ENCODE measurements around the gene ABCA2. TPM values are rescaled to one million over a fixed set of nuclear protein-coding genes. Genes with fewer than 3 reads are reported as not detected.

ABCA2 gene
- total and polyA plus RNA-seq, 2 experiments from 2014 or later: 7.0 to 16.0 TPM

DNA sequence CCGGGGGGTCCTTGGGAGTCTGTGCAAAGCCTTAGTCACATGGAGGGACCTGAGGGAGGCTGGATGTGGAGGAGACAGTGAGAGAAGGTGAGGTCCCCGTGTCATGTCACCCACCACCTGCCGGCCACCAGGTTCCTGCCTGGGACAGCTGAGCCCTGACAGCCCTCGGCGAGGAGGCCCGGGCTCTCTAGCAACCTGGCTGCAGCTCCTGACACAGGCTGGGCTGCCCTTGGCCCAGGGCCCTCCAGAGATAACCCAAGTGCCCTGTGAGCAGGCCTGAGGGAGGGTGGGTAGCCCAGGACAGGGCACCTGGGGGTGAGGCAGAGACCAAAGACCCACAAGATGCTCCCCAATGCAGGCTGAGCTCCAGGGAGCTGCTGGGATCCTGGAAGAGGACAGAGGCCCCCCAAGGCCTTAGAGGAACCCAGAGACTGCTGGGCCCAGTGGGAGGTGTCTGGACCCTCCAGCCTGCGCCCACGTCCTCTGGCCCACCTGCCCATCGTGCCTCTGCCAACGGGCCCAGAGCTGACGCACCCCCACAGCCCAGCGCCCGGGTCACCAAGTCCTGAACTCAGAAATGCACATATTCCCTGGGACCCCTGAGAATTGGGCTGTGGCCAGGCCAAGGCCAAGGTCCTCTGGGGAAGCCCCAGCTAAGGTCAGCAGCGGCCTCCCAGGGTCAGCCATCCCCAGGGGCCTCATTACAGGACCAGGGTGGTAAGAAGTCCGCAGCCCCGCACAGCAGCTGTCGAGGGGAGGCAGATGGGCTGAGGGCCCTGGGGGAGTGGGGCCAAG lies 59.5 kb downstream of the ABCA2 start:
- H3K4me3 ChIP-seq: no peak overlapping the region
- no peaks in the 10 kb centered on the region for H3K9me2 ChIP-seq (ENCODE audit: insufficient read depth)
- no peaks in the 10 kb centered on the region for H3K79me2 ChIP-seq (replicated peaks; ENCODE audit: insufficient read depth)
- H3K4me3 Mint-ChIP-seq: no peak overlapping the region
- no peaks in the 10 kb centered on the region for H4K20me1 ChIP-seq (replicated peaks; ENCODE audit: insufficient read depth)
- TF ChIP-seq NANOG (IDR thresholded peaks at IDR 0.05; ENCODE audit: borderline replicate concordance) (no peak), ZNF114 (CRISPR knock-in tag; IDR thresholded peaks at IDR 0.05) (no peak), POLR2AphosphoS5 (IDR thresholded peaks at IDR 0.05; ENCODE audit: low read depth) (no peak), CREB1 (CRISPR knock-in tag; IDR thresholded peaks at IDR 0.05; ENCODE audit: low read depth) (no peak), JUNB (IDR thresholded peaks at IDR 0.05; ENCODE audit: unreplicated experiment) (no peak), ZNF331 (CRISPR knock-in tag; IDR thresholded peaks at IDR 0.05; ENCODE audit: low read depth) (no peak), EZH2 (IDR thresholded peaks at IDR 0.05; ENCODE audit: low read depth, unreplicated experiment) (no peak), EZH2phosphoT487 (IDR thresholded peaks at IDR 0.05; ENCODE audit: unreplicated experiment) (no peak), STAT1 (IDR thresholded peaks at IDR 0.05; ENCODE audit: unreplicated experiment) (no peak)
- TF ChIP-seq, protein P1, sequence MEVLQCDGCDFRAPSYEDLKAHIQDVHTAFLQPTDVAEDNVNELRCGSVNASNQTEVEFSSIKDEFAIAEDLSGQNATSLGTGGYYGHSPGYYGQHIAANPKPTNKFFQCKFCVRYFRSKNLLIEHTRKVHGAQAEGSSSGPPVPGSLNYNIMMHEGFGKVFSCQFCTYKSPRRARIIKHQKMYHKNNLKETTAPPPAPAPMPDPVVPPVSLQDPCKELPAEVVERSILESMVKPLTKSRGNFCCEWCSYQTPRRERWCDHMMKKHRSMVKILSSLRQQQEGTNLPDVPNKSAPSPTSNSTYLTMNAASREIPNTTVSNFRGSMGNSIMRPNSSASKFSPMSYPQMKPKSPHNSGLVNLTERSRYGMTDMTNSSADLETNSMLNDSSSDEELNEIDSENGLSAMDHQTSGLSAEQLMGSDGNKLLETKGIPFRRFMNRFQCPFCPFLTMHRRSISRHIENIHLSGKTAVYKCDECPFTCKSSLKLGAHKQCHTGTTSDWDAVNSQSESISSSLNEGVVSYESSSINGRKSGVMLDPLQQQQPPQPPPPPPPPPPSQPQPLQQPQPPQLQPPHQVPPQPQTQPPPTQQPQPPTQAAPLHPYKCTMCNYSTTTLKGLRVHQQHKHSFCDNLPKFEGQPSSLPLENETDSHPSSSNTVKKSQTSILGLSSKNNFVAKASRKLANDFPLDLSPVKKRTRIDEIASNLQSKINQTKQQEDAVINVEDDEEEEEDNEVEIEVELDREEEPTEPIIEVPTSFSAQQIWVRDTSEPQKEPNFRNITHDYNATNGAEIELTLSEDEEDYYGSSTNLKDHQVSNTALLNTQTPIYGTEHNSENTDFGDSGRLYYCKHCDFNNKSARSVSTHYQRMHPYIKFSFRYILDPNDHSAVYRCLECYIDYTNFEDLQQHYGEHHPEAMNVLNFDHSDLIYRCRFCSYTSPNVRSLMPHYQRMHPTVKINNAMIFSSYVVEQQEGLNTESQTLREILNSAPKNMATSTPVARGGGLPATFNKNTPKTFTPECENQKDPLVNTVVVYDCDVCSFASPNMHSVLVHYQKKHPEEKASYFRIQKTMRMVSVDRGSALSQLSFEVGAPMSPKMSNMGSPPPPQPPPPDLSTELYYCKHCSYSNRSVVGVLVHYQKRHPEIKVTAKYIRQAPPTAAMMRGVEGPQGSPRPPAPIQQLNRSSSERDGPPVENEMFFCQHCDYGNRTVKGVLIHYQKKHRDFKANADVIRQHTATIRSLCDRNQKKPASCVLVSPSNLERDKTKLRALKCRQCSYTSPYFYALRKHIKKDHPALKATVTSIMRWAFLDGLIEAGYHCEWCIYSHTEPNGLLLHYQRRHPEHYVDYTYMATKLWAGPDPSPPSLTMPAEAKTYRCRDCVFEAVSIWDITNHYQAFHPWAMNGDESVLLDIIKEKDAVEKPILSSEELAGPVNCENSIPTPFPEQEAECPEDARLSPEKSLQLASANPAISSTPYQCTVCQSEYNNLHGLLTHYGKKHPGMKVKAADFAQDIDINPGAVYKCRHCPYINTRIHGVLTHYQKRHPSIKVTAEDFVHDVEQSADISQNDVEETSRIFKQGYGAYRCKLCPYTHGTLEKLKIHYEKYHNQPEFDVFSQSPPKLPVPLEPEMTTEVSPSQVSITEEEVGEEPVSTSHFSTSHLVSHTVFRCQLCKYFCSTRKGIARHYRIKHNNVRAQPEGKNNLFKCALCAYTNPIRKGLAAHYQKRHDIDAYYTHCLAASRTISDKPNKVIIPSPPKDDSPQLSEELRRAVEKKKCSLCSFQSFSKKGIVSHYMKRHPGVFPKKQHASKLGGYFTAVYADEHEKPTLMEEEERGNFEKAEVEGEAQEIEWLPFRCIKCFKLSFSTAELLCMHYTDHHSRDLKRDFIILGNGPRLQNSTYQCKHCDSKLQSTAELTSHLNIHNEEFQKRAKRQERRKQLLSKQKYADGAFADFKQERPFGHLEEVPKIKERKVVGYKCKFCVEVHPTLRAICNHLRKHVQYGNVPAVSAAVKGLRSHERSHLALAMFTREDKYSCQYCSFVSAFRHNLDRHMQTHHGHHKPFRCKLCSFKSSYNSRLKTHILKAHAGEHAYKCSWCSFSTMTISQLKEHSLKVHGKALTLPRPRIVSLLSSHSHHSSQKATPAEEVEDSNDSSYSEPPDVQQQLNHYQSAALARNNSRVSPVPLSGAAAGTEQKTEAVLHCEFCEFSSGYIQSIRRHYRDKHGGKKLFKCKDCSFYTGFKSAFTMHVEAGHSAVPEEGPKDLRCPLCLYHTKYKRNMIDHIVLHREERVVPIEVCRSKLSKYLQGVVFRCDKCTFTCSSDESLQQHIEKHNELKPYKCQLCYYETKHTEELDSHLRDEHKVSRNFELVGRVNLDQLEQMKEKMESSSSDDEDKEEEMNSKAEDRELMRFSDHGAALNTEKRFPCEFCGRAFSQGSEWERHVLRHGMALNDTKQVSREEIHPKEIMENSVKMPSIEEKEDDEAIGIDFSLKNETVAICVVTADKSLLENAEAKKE (CRISPR knock-in tag; IDR thresholded peaks at IDR 0.05): no peak
- TF ChIP-seq, protein P2, sequence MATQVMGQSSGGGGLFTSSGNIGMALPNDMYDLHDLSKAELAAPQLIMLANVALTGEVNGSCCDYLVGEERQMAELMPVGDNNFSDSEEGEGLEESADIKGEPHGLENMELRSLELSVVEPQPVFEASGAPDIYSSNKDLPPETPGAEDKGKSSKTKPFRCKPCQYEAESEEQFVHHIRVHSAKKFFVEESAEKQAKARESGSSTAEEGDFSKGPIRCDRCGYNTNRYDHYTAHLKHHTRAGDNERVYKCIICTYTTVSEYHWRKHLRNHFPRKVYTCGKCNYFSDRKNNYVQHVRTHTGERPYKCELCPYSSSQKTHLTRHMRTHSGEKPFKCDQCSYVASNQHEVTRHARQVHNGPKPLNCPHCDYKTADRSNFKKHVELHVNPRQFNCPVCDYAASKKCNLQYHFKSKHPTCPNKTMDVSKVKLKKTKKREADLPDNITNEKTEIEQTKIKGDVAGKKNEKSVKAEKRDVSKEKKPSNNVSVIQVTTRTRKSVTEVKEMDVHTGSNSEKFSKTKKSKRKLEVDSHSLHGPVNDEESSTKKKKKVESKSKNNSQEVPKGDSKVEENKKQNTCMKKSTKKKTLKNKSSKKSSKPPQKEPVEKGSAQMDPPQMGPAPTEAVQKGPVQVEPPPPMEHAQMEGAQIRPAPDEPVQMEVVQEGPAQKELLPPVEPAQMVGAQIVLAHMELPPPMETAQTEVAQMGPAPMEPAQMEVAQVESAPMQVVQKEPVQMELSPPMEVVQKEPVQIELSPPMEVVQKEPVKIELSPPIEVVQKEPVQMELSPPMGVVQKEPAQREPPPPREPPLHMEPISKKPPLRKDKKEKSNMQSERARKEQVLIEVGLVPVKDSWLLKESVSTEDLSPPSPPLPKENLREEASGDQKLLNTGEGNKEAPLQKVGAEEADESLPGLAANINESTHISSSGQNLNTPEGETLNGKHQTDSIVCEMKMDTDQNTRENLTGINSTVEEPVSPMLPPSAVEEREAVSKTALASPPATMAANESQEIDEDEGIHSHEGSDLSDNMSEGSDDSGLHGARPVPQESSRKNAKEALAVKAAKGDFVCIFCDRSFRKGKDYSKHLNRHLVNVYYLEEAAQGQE (IDR thresholded peaks at IDR 0.05; ENCODE audit: unreplicated experiment): no peak
- TF ChIP-seq, protein P3, sequence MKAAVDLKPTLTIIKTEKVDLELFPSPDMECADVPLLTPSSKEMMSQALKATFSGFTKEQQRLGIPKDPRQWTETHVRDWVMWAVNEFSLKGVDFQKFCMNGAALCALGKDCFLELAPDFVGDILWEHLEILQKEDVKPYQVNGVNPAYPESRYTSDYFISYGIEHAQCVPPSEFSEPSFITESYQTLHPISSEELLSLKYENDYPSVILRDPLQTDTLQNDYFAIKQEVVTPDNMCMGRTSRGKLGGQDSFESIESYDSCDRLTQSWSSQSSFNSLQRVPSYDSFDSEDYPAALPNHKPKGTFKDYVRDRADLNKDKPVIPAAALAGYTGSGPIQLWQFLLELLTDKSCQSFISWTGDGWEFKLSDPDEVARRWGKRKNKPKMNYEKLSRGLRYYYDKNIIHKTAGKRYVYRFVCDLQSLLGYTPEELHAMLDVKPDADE (IDR thresholded peaks at IDR 0.05): no peak
- TF ChIP-seq, protein P4, sequence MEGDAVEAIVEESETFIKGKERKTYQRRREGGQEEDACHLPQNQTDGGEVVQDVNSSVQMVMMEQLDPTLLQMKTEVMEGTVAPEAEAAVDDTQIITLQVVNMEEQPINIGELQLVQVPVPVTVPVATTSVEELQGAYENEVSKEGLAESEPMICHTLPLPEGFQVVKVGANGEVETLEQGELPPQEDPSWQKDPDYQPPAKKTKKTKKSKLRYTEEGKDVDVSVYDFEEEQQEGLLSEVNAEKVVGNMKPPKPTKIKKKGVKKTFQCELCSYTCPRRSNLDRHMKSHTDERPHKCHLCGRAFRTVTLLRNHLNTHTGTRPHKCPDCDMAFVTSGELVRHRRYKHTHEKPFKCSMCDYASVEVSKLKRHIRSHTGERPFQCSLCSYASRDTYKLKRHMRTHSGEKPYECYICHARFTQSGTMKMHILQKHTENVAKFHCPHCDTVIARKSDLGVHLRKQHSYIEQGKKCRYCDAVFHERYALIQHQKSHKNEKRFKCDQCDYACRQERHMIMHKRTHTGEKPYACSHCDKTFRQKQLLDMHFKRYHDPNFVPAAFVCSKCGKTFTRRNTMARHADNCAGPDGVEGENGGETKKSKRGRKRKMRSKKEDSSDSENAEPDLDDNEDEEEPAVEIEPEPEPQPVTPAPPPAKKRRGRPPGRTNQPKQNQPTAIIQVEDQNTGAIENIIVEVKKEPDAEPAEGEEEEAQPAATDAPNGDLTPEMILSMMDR (conservative IDR thresholded peaks at IDR 0.05; ENCODE audit: low read depth in 2 of 2): no peak
- no peak overlapping the region for H3K4me2 ChIP-seq
- no peaks in the 10 kb centered on the region for H3K36me3 Mint-ChIP-seq (ENCODE audit: low read depth)
- no peaks in the 10 kb centered on the region for H3K36me3 ChIP-seq (ENCODE audit: insufficient read depth)
- DNase-seq (ENCODE audit: low spot score) (no peak), ATAC-seq (no peak)
- H2AFZ ChIP-seq: no peak overlapping the region
- H3K4me1 ChIP-seq (ENCODE audit: insufficient read depth): peaks cover 9% of the 10 kb centered on the region
- no peaks in the 10 kb centered on the region; the same call in 2 of the 3 replicates for H3K9me3 Mint-ChIP-seq
- H3K27me3 ChIP-seq (ENCODE audit: insufficient read depth): no peaks in the 10 kb centered on the region
- H3K27ac Mint-ChIP-seq: no peak overlapping the region
- no peak overlapping the region for H3K27ac ChIP-seq (ENCODE audit: low read depth)
- H3K4me1 Mint-ChIP-seq: peaks cover 9% of the 10 kb centered on the region
- H3F3A ChIP-seq (replicated peaks; ENCODE audit: low read depth): no peaks in the 10 kb centered on the region
- H3K27me3 Mint-ChIP-seq (ENCODE audit: insufficient read depth, low read depth, poor library complexity): peaks cover 5% of the 10 kb centered on the region
